HG03354 (cell line): ENCODE data around the gene MAP3K7CL.
"Not testable (repeated sequence)": the region's sequence is repeated elsewhere in the genome, so short reads cannot be mapped to it uniquely, and the experiment has no call there.

Experiments used
- ATAC-seq: cut with Tn5 transposase; IDR thresholded peaks from one replicate; pipeline ENCODE4 v1.9.1; 2021; ENCODE audit warnings: mild to moderate bottlenecking; ENCODE audit not compliant: unreplicated experiment, poor library complexity, severe bottlenecking

MAP3K7CL gene

GRCh38 chr21:29125979-29126378, 4.5 kb upstream of the MAP3K7CL start:
- no peak for ATAC-seq

- no peak for ATAC-seq
Observed at GRCh38 chr21:29133241-29133640, 2.8 kb downstream of the MAP3K7CL start.

GRCh38 chr21:29133796-29134195, 3.4 kb downstream of the MAP3K7CL start:
- no peak for ATAC-seq

GRCh38 chr21:29135481-29135880, 5.0 kb downstream of the MAP3K7CL start:
- no peak for ATAC-seq

GRCh38 chr21:29136033-29136432, 5.6 kb downstream of the MAP3K7CL start:
- ATAC-seq, result no peak

GRCh38 chr21:29144736-29145353, 14.4 kb downstream of the MAP3K7CL start:
- ATAC-seq, result no peak

- ATAC-seq, result peak; percentile 49
Observed at GRCh38 chr21:29145354-29145782, 14.9 kb downstream of the MAP3K7CL start.

- ATAC-seq, result peak; percentile 67
Observed at GRCh38 chr21:29145852-29146453, 15.5 kb downstream of the MAP3K7CL start.

- no peak for ATAC-seq
Observed at GRCh38 chr21:29146726-29147125, 16.3 kb downstream of the MAP3K7CL start.

GRCh38 chr21:29148530-29148929, 18.1 kb downstream of the MAP3K7CL start:
- ATAC-seq, result peak; percentile 52

GRCh38 chr21:29149808-29150425, 19.5 kb downstream of the MAP3K7CL start:
- no peak for ATAC-seq

GRCh38 chr21:29151931-29152330, 21.5 kb downstream of the MAP3K7CL start:
- no peak for ATAC-seq

GRCh38 chr21:29152916-29153315, 22.5 kb downstream of the MAP3K7CL start:
- ATAC-seq, result no peak

GRCh38 chr21:29154270-29154669, 23.8 kb downstream of the MAP3K7CL start:
- no peak for ATAC-seq

GRCh38 chr21:29155118-29155932, 24.9 kb downstream of the MAP3K7CL start:
- ATAC-seq, result no peak

GRCh38 chr21:29155933-29156260, 25.5 kb downstream of the MAP3K7CL start:
- ATAC-seq, result no peak

- no peak for ATAC-seq
Observed at GRCh38 chr21:29157080-29157479, 26.6 kb downstream of the MAP3K7CL start.

GRCh38 chr21:29159842-29160241, 29.4 kb downstream of the MAP3K7CL start:
- ATAC-seq, result no peak

GRCh38 chr21:29162825-29163224, 32.4 kb downstream of the MAP3K7CL start:
- not testable (repeated sequence) for ATAC-seq

- ATAC-seq, result no peak
Observed at GRCh38 chr21:29163341-29164115, 33.1 kb downstream of the MAP3K7CL start.
